ENCODE data around the gene PRM1.

Gene PRM1

DNA sequence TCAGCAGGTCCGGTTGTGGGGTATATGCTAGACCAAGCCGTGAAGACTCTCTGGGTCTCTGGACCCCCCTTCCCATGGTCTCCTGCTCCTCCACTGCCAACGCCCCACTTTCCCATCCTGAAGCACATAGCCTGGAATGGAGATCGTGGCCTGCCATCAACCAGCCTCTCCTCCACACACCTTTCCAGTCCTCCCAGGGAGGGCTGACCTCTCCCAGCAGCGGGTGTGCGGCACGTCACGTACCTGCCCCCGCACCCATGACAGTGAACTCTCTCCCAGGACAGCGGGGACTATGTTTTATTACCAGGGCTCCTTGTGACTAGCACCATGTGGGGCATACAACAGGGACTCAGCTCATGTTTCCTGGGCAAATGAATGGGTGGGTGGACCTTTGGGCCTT, 9.5 kb downstream of the PRM1 start:
- no peak for DNase-seq

DNA sequence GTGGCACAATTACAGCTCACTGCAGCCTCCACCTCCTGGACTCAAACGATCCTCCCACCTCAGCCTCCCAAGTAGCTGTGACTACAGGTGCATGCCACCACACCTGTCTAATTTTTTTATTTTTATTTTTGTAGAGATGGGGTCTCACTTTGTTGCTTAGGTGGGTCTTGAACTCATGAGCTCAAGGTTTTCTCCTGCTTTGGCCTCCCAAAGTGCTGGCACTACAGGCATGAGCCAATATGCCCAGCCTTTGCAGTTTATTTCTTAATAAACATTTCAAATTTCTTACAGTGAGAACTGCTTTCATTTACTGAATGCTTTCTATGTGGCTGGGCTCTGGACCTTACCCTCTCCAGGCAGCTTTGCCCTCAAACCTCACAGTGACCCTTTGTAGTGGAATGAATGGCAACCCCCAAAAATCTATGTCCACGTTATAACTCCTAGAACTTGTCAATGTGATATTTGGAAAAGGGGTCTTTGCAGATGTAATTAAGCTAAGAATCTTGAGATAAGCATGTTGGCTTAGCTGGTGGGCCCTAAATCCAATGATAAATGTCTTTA, 10.4 kb downstream of the PRM1 start:
- DNase-seq = no peak

DNA sequence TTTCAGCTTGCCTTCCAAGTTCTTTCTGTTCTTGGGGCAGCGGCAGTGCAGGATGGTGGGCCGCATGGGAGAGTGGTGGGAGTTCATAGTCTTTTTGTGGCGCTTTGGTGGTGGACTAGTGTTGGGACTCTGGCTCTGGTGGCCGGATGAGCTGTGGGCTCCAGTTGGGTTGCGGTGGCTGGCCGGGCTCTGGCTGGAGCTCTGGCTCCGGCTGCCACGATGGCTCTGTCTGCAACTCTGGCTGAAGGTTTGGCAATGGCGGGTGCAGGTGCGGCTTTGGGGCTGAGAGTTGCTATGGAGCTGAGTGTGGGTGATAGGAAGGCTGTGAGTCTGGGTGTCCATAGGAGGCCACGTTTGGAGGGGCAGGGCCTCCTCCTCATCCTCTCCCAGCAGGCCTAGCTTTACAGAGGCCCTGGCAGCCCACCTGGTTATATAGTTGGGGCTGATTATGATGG, 12.2 kb downstream of the PRM1 start, which contains the start of gene TNP2:
TNP2 (minus strand) TSS at position 405 of the 455 bp plus-strand sequence; CDS start at position 342, 63 bp downstream.
- no peak for DNase-seq

DNA sequence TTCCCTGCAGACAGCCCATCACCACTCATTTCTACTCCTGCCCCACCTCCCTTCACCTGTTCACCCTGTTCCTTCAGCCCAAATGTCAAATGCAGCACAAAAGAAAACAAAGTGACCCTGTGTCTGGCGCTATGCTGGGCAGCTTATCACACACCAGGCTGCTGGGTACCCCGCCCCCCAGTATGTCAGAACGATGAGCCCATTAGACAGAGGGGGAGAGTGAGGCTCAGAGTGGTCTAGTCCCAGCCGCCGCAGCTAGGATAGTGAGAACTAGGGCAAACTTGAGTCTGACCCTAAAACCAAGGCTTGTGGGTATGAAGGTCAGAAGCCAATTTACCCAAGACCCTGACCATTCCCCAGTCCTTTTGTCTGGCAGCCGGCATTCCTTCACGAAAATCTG, 16.0 kb downstream of the PRM1 start:
- DNase-seq = no peak

DNA sequence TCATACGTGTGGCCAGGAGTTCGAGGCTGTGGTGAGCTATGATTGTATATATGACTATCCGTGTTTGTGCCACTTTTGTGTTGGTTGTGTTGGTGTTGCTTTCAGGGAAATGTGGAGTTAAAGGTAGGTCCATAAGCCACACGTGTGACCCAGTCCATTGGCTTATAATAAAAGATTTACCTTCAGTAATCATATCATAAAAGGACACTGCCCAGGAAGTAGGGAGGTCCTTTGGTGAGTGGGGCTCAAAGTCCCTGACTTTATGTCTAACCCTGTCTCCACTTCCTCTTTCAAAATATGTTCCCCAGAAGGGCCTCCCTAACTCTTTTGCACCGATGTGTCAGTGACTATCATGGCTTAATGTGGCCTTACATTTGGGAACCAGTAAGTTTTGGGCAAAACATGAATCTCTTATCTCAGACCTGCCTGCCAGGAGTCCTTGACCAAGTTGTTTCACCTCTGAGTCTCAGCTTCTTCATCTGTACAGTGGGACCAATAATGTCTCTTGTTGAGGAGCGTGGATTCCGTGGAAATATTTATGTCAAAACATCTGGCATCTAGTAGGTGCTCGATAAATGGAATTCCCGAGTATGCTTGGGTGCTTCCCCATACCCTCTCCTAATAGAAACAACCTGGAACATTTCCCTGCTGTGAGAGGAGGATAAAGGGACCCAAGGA, 16.8 kb downstream of the PRM1 start:
- no peak for DNase-seq

DNA sequence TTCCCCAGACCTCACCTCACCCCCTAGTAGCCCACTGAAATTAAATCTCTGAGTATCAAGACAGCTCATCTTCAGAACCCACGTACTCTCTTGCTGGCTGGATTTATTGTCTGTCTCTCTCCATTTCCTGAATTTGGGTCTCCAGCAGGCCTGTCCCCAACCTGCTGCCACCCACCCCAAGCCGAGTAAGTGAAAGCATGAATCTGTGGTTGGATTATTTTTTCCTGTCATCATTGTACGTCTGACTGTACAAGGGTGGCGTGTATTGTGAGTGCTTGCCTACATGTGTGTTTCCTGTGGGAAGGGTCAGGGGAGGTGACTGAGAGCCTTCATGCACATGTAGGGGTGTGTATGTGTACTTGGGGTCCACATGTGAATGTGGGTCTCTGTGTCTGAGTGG, 17.4 kb downstream of the PRM1 start:
- DNase-seq = no peak

DNA sequence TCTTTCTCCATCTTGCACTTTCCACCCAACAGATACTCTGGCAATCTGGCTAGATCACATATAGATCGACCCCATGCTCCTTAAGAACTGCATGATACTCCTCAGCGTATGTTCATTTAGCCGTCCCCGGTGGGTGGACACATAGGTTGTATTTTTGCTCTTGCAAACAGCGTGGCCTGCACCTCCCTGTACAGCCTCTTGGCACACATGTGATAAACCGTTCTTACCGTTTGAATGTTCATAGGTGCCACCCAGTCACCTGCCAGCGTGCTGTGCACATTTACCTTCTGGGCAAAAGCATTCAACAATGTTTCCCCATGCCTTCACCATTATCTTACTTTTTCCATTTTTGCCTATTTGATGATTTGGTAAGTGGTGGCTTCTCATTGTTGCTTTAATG, 18.2 kb downstream of the PRM1 start:
- DNase-seq = no peak

DNA sequence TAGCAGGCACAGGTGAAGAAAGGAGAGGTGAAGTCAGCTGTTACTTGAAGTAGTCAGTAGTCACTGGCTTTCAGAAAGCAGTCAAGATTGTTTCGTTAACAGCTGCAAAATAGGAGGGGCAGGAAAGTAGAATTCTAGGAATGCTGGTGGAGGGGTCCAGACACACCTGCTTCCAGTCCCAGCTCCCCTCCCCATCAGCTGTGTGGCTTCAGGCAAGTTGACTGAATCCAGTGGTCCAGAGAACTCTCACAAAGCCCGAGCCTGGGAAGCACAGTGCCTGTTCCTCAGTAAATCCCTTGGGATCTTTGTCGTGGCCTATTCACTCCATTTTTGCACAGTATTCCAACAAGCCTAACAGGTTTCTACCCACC, 20.5 kb downstream of the PRM1 start:
- no peak for DNase-seq

DNA sequence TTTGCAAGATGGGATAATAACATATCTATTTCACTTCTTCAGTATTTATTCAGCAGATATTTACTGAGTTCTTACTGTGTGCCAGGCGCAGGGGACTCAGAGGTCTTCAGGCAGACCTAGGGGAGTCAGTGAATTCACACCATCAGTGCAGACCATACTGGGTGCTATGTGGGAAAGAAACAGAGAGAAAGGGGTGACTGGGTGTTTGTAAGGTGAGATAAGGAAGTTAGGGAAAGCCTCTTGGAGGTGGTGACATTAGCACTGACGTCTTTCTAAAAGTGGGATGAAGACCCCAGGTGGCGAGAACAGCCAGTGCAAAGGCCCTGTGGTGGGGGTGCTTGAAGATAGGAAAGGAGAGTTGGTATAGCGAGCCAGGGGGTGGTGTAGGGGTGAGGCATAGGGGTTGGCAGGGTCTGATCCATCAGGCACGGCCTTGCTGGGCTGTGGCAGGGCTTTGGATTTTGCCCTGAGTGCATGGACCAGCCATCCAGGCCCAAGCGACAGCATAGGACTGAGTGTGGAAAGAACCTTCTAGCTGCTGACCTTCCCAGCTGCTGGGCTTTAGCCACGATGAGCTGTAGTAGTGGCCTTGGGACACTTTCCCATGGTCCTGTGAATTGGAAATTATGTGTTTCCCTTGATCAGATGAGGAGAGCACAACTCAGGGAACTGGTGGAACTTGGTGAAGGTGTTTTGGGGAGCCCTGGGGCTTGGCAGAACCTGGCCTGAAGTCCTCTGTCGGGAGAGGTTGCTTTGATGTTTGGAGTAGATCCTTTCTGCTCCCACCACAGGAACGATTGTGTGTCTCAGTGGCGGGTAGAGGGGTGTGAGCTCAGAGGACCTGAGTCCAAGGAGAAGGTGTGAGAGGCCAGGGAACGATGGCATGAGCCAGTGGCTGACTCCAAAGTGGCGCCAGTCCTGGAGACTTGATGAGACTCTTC, 21.2 kb downstream of the PRM1 start:
- DNase-seq = no peak

DNA sequence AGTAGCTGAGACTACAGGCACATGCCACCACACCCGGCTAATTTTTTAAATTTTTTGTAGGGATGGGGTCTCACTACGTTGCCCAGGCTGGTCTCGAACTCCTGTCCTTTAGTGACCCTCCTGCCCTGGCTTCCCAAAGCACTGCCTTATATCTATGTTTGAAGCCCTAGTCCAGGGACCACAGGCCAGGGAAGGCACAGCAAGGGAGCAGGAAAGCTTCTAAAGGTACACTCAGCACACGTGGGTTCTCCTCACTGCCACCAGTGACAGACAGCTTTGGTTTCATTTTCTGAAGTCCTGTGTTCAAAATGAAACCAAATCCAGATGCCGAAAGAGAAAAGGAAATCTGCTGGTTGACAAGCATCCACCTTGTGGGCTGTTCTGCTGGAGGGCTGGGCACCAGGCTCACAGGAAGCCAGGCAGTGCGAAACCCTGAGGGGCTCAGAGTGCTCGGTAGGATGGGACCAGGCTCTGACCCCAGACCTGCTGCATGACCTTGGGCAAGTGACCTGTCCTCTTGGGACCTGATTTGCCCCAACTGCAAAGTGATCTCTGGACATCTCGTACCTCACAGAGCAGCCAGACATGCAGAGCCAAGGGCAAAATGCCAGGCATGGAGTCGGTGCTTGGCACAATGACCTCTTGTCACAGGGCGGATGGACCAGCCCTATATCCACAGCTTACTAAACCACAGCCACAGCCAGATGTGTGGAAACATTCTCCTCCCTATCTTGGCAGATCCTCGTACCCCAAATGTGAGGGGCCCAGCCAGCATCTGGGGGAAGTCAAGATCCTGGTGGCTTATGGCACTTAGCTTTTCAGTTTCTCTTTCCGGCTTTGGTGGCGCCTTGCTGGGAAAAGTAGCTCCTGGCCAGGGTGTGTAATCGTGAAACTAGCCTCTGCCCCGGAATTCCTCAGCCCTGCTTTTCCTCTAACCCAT, 22.3 kb downstream of the PRM1 start:
- DNase-seq = no peak

DNA sequence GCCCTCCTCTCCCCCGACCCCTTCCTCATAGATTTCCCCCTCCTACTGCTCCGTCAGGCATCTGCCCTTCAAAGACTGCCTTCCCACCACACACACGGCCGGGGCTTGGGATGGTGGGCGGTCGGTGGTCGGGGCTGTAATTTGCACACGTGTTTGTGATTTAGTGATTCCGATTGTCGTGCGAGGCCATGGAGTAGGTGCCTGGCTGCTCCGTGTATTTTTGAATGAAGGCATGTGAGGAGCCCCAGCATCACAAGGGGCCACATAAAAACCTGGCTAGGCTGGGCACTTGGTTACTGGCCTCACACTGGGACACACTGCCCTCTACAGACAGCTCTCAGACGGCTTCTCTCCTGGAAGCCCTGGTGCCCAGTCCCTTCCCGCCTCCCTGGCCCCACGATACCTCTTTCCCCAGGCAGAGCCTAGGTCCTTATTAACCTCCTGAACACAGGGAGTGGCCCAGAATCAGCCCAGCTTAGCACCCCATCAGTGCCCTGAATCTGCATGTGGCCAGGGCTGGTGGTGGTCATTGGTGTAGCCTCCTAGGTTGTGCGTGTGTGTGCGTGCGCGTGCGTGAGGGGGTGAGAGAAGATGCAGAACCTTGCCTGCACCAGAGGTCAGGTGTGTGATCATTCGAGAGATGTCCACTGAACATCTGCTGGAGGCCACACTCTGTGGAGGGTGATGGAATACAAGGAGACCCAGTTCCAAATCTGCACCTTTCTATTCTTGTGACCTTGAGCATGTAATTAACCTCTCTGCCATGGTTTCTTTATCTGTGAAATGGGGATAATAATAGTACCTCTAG, 23.8 kb downstream of the PRM1 start:
- no peak for DNase-seq

DNA sequence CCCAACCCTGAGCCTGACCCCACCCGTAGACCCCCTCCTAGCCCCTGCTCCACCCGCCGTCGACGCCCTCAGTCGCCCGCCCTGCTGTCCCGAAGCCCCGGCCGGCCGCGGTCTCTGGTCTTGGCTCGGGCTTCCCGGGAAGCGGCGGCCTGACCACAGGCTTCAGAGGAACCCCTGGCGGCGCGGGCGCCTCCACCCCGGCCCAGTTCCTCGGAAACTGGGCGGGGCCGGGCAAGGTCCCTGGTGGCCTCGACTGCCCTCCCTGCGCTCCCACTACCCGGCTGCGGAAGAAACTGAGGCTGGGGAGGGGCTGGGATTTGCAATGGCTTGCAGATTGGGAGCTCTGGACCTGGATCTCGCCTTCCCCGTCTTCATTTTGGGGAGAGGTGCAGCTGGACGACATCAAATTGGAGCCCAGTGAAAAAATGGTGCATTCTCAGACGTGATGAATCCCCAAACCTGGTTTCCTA, 24.4 kb downstream of the PRM1 start:
- DNase-seq = no peak

DNA sequence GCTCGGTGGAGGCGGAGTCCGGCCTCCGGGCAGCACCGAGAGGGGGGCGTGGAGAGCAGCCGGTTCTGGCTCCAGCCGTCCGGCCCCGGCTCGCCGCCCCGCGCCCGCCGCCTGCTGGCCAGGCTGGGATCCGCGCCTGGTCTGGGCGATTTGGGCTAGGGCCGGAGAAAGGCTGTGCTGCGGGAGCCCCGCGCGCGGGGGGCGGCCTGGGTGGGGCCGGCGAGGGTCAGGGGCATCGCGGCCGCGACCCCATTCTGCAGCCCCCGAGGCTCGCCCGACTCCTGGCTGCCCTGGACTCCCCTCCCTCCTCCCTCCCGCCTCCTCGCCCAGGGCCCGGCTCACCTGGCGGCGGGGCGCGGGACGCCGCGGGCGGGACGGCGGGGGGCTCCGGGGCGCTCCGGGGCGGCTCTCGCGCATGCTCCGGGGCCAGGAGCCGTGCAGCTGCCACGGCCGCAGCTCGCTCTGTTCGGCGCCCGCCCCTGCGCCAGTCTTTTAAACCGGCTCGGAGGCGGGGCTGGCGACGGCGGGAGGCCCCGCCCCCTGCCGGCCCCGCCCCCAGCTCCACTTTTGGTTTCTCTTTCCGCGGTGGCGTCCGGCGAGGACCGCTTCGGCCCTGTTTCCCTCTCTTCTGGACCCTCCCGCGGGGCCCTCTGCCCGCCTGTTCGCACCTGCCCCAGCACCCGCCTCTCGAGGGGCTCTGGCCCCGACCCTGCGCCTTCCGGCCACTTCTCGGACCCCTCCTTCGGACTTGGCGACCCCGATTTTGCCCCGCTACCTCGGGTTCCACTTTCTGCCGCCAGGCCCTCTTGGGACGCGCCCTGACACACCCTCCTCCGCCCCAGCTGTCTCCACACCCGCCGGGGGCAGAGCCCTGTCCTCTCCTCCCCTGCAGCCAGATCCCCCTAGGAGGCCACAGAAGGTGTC, 25.1 kb downstream of the PRM1 start, which contains the start of gene SOCS1:
SOCS1 (minus strand) TSS at position 468 of the 924 bp plus-strand sequence. CDS start 726 bp downstream, outside the sequence.
- no peak for DNase-seq

DNA sequence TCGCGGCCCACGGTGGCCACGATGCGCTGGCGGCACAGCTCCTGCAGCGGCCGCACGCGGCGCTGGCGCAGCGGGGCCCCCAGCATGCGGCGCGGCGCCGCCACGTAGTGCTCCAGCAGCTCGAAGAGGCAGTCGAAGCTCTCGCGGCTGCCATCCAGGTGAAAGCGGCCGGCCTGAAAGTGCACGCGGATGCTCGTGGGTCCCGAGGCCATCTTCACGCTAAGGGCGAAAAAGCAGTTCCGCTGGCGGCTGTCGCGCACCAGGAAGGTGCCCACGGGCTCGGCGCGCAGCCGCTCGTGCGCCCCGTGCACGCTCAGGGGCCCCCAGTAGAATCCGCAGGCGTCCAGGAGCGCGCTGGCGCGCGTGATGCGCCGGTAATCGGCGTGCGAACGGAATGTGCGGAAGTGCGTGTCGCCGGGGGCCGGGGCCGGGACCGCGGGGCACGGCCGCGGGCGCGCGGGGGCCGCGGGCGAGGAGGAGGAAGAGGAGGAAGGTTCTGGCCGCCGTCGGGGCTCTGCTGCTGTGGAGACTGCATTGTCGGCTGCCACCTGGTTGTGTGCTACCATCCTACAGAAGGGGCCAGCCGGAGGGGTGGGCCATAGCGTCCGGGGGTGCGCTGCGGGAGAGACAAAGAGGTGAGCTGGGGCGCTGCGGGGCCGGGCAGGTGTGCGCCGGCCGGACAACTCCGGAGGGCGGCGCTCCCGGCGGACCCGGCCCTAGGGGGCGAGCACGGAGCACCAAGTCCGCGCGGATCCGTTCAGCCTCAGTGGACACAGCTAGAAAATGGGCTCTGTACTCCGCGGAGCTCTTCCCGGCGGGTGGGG, 26.0 kb downstream of the PRM1 start:
- DNase-seq = no peak

DNA sequence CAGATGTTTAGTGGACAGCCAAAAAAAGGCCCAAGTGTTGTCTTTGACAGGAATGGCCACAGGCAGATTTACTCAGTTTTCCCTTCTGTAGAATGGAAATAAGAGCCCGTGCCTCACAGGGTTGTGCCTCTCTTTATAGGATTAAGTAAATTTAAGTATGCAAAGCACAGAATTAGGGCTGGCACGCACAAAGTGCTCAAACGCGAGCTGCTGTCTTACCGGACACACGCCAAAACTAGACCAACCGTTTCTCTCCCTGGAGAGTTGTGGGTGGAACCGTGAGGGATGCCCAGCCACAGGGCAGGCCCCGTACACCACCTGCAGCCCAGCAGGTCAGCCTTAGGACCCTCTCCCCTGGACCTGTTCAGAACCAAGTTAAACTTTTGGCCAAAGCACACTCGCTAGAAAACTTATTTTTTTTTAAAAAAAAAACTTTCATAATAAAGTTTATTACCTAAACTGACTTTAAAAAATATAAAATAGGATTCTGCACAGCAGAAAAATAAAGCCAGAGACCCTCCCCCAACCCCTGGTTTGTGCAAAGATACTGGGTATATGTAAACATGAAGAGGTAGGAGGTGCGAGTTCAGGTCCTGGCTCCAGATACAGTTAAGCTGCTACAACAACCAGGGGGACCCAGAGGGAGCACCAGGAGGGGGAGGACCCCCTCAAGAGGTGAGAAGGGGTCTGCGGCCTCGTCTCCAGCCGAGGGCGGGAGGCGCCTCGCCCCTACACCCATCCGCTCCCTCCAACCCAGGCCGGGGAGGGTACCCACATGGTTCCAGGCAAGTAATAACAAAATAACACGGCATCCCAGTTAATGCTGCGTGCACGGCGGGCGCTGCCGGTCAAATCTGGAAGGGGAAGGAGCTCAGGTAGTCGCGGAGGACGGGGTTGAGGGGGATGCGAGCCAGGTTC, 26.9 kb downstream of the PRM1 start:
- no peak for DNase-seq

DNA sequence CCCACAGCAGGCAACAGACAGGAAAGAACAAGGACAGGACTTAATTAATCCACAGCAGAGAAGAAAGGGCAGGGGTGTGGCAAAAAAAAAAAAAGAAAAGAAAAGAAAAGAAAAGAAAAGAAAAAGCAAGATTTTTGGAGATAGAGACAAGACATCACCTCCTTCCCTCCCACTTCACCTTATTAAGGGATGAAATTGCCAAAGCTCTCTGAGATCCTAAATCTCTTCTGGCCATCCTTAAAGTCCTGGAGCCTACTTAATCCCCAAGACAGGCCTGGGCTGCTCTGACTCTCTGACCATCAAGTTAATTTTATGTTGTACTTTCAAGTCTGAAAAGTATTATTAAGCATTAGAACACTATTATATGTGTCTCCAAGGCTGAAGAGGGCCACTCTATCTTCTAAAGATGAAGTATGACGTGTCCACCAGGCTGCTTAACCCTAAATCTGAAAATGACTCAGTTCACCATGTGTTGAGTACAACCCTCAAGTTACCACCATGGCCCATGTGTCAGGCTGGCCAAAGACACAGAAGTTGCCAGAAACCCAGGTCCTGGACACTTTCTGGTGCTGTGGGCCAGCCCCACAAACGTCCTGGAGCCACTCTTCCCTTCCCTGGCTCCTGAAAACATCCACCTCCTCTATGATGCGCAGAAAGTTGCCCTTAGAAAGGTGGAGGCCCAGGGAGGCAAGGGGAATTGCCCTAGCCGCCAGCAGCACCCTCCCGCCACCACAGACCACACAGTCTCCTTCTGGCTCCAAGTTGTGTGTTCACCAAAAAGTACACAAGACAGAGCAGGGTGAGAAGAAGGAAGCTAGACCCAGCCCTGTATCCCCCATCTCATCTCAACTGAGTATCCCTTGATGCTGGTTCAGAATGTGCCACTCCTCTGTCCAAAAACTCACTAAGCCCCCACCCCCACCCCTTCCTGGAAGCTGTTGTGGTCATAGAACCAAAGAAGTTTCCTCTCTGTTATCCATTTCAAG, 27.8 kb downstream of the PRM1 start:
- DNase-seq = no peak

DNA sequence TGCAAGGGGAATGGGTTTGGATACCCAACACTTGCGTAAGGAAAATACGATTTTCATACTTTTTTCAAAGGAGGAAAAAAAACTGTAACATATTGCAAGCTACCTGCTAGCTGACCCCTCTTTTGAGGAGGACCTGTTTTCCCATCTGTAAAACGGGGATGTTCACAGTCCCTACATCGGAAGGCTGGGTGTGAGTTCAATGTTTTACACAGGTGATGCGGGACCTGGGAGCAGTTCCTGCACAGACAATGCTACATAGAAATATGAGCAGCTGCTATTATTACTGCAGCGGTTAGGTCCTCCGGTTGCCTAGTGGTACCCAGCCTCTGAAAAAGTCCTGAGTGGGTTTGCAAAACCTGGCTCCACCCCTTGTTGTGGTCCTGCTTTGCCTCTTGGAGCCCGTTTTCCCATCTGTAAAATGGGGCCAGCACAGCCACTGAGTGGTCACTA, 28.6 kb downstream of the PRM1 start:
- DNase-seq = no peak

Data from cortex of kidney (tissue), 1 donor.